KBM-7 (cell line): ENCODE data around the gene CCDC80.

Experiments used
- DNase-seq: peaks from one replicate; pipeline ENCODE4 v3.0.0-alpha.2; 2015
- in situ Hi-C: fragments of 300-500 bp; cut with MboI; formaldehyde crosslinking; loops from 2 replicates; pipeline ENCODE4 v1.14.3; 2020; ENCODE audit warnings: low sequenced_read_pairs, low pct_unique_long_range_greater_than_20kb, mixed read lengths

CCDC80 gene

DNA sequence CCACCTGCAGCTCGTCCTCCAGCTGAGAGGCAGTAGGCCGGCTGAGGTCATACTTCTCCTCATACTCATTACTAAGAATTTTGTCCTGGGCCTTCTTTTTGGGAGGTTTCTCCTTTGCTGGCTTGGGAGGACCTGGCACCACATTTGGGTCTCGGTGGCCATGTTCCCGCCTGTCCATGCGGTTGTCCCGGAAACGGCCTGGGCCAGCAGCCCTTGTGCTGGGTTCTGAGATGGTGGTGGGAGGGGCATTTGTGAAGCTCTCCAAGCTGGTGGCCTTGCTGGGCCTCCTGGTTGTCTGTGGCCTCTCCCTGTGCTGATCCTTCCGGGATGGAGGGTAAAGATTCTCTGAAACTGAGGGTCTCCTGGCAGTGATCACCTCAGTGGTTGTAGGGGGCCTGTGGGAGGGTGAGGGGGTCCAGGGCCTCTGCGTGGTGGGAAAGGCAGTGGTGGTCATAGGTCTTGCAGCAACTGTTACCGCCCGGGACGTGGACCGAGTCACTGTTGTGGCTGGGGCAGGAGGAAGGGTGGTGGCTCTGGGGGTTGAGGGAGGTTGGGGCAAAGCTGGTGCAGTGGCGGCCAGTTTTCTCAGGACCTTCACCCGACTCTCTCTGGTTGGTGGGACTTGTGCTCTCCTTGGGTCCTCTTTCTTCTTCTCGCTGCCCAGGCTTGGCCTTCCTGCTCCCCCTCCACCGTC, 2.5 kb downstream of the CCDC80 start:
- DNase-seq, result no peak
- in situ Hi-C loops, result no loop called here

DNA sequence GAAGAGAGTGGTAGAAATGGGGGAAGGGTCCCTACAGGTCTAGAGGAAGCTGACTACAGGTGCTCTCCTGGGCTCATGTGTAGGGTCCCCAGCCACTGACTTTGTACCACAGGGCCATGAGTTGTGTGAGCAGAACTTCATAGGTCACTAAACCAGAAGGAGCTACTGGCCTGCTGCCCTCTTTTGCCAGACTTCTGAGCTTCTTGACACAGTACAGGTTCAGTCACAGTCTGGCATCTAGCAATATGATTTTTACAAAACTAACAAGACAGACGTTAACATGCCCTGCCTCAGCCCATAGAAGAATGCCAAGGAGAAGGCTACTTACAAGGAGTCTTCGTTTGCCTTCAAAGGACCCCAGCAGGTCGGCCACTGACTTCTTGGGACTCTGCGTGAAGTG, 3.2 kb downstream of the CCDC80 start:
- in situ Hi-C loops, result no loop called here
- DNase-seq, result no peak

DNA sequence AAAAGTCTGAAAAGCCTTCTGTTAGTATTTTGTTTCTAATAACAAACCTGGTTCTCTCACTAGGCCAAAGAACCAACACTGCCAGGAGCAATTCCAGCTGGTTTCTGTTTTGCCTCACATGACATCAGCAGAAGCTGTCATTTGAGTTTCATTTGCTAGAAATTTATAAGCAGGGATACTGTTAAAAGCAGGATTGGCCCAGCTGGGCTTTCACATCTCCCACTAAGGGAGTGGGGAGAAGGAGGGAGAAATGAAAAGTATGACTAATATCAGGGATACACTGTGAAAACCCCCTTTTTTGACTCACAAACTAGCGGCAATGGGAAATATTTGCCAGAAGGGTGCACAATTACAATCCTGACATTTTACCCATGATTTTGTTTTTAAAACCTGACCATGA, 5.3 kb downstream of the CCDC80 start:
- in situ Hi-C loops, result no loop called here
- no peak for DNase-seq

DNA sequence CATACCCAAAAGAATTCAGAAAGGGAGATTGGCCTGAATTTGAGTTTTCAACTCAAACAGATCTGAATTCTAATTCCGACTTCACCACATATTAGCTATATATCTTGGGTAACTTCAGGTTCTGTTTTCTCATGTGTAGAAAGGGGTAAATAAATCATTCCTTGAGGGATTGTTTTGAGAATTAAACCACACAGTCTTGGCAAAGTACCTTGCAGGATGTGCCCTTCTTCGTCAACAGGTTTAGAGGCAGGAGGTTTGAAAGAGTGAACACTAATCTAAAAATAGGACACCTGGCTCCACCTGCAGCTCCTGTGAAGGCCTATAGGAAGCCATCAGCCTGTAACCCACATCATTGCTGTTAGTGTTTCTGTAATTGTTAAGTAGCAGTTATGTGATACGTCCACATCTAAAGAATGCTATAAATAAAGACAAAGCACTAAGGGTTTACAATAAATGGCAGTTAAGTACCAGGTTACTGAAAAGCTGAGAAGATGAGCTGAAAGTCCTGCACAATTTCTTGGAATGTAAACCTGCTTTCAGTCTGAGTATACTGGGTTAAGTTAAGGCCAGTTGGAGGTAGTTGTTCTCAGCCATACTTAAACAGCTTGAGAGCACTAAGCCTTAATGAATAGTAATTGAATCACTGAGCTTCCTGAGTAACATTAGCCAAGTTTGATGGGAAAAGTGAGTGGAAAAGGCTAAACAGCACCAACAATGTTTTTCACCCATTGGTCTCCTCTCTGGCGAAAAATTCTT, 6.0 kb downstream of the CCDC80 start:
- DNase-seq, result no peak
- in situ Hi-C loops, result no loop called here

DNA sequence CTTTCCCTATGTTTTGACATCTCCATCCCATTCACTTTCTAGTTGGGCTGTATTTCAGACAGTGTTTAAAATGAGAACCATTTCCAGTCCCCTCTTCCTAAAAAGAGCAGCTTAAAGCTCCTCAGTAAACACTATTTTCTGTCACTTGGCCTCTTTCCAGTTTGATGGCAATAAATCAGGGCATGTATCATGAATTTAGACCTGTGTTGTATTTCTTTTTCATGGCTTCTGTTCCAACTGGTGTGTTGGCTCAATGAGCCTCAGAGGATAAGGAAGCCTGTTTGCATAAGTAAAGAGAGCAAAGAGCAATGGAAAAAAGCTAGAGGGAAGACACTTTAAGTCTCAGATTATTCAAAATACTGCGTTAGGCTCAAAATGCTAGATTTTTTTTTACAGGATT, 7.2 kb downstream of the CCDC80 start:
- in situ Hi-C loops, result no loop called here
- no peak for DNase-seq

DNA sequence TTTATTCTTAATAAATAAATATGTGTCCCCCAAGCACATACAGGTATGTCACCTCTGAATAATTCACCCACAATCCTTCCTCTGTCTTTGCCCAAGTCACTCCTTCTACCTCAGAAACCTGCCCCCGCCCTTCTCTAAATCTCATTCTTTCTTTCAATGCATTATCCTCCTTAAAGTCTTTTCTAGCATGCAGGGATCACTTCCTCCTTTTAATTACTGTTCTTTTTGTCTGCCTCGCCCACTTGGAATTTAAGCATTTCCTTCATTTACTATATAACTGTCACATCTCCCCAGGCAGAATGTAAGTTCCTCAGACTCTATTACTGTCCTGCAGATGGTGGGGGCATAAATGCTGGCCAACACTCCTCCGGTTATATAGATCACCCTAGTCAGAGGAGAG, 7.8 kb downstream of the CCDC80 start:
- no peak for DNase-seq
- in situ Hi-C loops, result no loop called here

DNA sequence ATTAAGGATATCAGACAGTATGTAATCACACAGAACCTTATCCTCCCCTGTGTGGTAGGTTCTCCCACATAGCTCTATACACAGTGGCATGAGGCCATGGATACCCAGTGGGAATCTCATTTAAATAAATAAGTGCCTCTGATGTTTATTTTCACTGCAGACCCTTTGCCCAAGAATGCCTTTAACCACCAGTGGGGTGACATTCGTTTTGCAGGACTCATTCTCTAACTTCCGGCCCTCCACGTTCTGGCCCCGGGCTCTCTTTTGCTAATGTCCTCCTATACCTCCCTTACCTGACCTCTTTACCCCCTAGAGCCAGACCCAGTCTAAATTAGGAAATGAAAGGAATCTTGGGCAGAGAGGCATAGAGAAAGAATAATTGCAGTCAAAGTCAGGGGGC, 8.3 kb downstream of the CCDC80 start:
- no peak for DNase-seq
- in situ Hi-C loops, result no loop called here

DNA sequence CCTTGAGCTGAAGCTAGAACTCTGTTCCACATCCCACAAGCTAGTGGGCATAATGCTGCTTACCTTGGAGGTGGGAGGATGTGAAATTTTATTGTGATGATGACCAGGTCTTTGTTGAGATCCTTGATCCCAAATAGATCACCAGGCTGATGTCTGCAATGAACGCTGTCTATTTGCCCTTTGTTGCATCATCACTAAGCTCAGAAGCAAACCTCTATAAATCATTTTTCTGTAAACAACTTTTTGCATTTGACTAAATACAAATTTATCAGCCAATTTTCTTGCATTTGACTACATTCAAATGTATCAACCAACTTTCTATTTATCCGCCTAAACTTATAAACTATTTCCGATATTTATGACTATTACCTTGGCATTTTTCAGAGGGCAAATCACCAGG, 9.7 kb downstream of the CCDC80 start:
- in situ Hi-C loops, result no loop called here
- no peak for DNase-seq

DNA sequence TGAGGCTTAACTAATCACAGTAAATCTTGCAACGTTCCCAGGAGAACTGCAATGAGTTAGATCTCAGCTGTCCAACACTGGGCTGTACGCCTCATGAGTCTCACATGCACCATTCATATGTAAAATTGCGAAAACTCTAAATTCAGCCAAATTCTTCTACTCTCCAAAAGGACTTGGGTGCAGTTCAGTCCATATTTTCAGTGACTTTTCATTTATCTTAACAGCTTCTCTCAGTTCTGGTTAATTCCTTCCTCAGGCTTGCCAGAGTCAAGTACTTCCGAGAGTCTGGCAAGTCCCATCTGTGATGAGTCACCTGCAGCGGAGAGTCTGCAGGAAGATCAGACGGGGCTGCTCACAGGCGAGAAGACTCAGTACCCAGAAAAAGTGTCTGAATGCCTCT, 11.5 kb downstream of the CCDC80 start:
- peak; percentile 15 for DNase-seq
- in situ Hi-C loops, result no loop called here

DNA sequence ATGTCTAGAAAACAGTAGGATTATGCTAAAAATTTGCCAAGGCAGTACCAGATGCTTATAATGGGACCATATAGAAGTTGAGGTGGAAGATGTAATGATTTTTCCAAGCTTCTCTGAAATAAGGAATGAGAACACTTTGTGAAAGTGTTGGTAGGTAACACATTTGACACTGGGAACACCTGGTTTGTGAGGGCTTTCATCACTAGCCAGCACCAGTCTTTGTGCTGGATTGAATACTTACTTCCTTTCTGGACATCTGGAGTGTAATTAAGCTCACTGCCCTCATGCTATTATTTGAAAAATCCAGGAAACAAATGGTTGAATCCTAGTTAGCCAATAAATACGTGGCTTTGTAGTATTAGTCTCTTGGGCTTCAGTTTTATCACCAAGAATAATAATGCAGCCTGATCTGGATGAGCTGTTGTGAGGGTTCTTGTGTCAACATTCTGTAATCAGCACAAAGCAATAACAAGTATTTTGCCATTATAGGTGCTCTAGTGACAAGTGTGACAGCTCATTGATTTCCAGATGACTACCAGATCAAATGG, 12.9 kb downstream of the CCDC80 start:
- in situ Hi-C loops, result no loop called here
- no peak for DNase-seq

DNA sequence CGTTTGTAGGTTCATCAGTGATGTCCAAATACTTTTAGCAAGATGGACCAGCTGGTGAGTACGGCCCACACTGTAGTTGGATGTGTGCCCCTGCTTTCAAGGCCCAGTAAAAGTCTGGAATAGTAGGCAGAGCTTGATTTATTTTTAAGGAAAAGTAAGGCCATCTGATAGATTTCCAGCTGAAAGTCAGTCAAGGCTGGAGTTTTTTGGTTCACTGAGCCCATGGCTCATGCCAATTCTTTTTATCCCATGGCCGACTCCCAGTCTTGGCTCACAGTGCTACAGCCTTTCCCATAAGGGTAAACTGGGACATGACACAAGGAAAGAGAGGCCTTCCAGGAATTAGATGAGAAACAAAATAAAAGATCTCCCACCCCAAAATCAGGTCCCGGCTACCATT, 13.5 kb downstream of the CCDC80 start:
- in situ Hi-C loops, result no loop called here
- DNase-seq, result no peak

DNA sequence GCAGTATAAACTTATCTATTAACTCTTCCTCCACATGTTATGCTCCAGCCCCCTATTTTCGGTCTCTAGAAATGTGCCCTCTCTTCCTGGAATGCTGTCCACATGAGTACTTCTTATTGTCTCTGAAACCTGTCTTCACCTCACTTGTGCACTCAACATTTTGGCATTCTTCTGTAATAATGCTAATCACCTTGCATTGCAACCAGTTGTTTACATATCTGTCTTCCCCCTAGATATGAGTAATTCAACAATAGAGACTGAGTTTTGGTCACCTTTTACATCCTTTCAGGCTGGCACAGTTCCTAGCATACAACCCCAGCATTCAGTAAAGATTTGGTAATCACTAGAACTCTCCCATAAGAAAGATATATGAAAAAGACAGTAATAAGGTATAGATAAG, 17.2 kb downstream of the CCDC80 start:
- in situ Hi-C loops, result loop anchor here (25.0 kb wide), 1 partner anchor 1314 kb away; the partner anchor contains the start of gene ZDHHC23
- no peak for DNase-seq

DNA sequence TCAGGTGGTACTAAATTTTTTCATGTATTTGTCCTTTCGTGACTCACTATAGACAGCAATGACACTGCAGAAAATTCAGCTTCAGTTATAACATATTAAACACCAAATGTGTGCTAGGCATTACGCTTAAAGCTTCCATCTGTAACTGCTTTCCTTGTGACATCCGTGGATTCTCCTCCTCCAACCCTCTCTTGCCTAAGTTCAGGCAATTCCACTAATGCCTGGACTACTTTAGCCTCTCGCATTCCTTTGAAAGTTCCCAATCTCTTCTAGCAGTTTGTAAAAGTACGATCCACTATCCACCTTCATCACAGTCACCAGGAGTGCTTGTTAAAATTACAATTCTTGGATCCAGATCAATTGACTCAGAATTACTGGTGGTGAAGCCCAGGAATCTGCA, 17.7 kb downstream of the CCDC80 start:
- in situ Hi-C loops, result loop anchor here (25.0 kb wide), 1 partner anchor 1314 kb away; the partner anchor contains the start of gene ZDHHC23
- DNase-seq, result no peak

DNA sequence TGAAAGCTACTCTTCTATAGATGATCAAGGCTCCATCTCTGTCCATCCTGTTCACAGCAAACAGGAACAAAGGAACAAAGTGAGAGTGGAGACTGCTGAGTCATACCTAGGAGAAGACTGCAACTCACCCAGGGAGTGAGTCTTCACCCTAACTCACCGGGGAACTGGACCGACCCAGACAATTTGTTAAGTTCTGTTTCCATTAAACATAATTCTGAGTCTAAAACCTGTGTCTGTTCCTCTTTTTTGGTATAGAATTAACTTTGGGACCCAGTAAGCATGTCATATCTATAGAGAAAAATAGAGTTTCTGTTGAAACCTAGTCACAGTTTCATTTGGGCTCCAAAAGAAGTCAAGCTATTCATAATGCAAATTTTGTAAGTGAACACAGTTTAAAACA, 21.6 kb downstream of the CCDC80 start:
- no peak for DNase-seq
- in situ Hi-C loops, result loop anchor here (25.0 kb wide), 1 partner anchor 1318 kb away; the partner anchor contains the start of gene ZDHHC23

DNA sequence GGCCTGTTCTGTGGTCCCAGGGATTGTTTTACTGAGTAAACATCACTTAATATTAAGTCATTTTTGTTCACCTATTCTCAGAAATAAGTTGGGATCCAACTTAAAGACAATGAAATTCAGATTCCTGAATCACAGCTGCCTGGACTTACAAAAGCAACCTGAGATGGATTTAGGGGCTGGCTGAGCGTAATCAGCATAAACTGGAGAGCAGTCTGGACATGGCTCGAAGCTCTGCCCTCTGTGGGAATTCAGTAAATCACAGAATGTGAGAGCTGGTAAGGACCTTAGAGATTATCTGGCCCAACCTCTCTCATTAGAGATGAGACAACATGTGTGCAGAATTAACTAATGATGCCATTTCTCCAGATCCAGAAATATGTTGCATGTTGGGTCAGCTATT, 23.7 kb downstream of the CCDC80 start:
- in situ Hi-C loops, result loop anchor here (25.0 kb wide), 1 partner anchor 1320 kb away; the partner anchor contains the start of gene ZDHHC23
- DNase-seq, result no peak

DNA sequence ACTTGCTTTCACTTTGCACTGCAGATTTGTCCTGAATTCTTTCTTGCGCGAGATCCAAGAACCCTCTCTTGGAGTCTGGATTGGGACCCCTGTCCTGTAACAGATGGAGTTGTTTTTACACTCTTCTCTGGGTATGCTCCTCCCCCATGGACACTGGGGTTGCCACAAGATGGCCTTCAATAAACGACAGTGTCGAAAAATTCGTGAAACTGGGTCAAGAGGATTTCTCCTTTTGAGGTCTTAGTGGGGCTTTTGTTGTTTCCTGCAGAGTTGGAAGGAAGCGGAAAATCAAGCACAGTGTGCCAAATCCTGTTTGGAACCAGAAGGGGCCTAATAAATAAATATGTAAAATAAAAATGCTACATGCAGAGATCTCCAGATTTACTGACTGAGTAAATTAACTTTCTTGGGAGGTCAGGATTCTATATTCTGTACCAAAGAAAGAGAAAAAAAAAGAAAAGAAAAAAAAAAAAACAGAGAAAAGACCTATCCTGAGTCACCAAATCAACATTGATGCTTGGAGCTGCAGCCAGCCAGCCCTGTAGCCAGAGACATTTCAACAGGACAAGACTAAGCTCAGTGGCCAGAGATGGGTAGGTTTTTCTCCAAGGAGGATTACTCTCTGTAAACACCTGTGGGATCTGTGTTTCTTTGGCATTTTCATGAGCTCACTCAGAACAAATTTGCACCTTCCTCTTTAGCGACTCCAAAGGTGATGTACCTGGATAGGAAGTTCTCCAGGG, 24.8 kb downstream of the CCDC80 start:
- DNase-seq, result no peak

DNA sequence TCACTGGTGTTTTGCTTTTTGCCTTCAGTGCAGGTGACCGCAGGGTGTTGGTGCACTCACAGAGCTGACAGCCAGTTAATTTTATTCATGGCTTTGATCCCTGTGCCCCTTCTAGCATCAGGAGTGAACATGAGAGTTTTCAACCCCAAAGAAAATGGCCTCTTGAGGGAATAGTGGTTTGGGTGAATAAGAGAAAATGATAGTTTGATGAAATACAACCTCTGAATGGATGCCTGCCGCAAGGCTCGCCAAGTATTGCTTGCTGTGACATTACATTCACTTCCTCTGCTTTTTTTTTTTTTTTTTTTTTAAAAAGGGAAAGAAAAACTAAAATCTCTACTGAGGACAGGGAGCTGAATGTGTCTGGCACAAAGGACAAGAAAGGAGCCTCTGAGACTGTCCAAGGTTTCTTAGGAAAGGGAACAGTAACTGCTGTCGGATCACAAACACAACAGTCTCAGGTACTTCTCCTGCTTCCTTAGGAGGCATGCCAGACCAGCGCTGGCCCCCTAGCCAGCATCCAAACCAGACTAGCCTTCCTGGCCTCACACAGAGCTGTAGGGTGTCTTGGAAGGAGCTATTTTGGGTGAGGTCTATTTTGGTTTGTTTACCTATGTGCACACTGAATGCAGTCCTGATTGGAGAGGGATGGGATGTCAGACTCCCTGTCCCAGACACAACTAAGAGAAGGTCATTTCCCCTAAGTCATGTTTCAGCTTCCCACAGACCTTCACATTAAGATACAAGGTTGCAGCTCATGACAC, 29.0 kb downstream of the CCDC80 start:
- no peak for DNase-seq
- in situ Hi-C loops, result loop anchor here (25.0 kb wide), 1 partner anchor 1325 kb away; the partner anchor contains the start of gene ZDHHC23

More for the DNA sequence above, 24.8 kb downstream of the CCDC80 start:
- in situ Hi-C loops, result loop anchor here (25.0 kb wide), 1 partner anchor 1321 kb away; the partner anchor contains the start of gene ZDHHC23

DNA sequence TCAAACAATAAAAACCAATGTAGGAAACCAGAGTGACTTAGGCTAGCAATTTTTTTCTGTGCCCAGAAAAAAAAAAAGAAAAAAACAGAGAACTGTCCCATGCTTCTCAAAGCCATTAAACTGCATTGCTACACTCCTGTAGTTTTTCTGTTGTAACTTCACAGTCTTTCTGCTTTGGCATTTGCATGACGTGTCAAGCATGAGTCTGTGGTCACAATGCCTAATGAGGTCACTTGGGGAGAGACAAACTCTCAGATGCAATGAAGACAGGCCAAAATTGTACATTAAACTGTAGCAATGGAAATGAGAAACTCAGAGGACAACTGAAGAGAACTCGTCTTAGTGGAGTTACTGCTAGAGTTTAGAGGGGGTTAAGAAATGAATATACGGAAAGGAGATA, 30.8 kb downstream of the CCDC80 start:
- no peak for DNase-seq
- in situ Hi-C loops, result loop anchor here (25.0 kb wide), 1 partner anchor 1327 kb away; the partner anchor contains the start of gene ZDHHC23

DNA sequence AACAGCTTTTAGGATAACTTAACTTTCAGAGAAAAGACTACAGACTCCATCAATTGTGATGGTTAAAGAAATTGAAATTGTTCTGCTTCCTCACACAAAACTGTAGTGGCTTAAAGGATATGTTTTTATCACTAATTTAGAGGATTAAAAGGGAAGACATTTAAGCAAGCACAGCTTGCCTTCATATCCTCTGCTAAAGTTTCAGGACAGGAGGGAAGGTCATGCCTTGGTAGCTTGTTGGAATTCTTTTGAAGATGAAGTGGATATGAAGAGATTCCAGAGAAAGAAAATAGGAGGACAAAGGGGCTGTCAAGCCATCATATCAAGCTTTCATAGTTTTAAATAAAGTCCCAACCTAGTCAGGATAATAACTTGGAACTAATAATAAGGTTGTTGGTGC, 33.1 kb downstream of the CCDC80 start:
- no peak for DNase-seq
- in situ Hi-C loops, result loop anchor here (25.0 kb wide), 1 partner anchor 1329 kb away; the partner anchor contains the start of gene ZDHHC23
